ENCODE data around the gene ARHGEF40. TPM values are rescaled to one million over a fixed set of nuclear protein-coding genes. Genes with fewer than 3 reads are reported as not detected.

Gene ARHGEF40
- total and polyA plus RNA-seq, 12 donors, result 14.2 to 25.2 (median 17.8) TPM

DNA sequence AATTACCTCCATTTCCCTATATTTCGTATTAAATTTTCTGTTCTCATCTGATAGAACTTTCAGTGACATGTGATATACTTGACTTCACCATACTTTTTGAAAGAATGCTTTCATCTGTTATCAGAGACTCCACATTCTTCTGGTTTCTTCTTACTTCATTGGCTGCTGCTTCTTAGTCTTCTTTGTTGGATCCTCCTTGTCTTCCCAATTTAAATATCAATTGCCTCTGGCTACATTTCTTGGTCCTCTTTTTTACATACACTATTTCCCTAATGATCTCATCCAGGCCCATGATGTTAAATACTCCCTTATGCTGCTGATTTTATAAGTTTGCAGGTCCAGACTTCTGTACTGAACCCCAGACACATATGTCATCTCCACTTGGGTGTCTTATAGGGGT is 63.8 kb downstream of the ARHGEF40 start:
- TF ChIP-seq, protein P1, sequence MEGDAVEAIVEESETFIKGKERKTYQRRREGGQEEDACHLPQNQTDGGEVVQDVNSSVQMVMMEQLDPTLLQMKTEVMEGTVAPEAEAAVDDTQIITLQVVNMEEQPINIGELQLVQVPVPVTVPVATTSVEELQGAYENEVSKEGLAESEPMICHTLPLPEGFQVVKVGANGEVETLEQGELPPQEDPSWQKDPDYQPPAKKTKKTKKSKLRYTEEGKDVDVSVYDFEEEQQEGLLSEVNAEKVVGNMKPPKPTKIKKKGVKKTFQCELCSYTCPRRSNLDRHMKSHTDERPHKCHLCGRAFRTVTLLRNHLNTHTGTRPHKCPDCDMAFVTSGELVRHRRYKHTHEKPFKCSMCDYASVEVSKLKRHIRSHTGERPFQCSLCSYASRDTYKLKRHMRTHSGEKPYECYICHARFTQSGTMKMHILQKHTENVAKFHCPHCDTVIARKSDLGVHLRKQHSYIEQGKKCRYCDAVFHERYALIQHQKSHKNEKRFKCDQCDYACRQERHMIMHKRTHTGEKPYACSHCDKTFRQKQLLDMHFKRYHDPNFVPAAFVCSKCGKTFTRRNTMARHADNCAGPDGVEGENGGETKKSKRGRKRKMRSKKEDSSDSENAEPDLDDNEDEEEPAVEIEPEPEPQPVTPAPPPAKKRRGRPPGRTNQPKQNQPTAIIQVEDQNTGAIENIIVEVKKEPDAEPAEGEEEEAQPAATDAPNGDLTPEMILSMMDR (IDR thresholded peaks at IDR 0.05), result no peak
- no peak for ATAC-seq
- Histone ChIP-seq H3K27ac (no peak overlapping the region), H3K27me3 (no peaks in the 10 kb centered on the region), H3K36me3 (no peaks in the 10 kb centered on the region), H3K4me3 (no peak overlapping the region), H3K9me3 (peaks cover 0 to 7% (median 0%) of the 10 kb centered on the region in 11 donors), H3K4me1 (no peaks in the 10 kb centered on the region)
- 44 to 45% methylated on average over 1 of the region's 1 CpG for WGBS, 2 donors
- intact Hi-C loops (cut with DNase I), result no loop called here
- no peak for DNase-seq

DNA sequence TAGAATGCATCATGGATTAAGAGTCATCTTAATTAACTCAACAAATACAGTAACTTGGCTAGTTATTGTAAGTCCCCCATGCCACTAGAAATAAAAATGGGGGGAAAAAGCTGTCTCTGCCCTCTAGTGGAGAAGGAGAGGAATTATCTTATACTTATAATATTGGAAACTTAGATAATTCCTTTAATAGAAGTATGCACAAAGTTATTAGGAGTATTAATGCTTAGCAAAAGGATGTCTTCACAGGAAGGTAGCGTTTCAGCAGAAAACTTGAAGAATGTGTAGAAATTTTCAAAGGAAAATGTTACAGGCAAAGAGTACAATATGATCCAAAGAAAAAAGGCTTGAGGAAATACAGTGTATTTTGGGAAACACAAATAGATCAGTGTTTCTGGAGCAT is 65.9 kb downstream of the ARHGEF40 start:
- Histone ChIP-seq H3K27ac (no peak overlapping the region), H3K4me3 (no peak overlapping the region), H3K27me3 (peaks cover 0 to 3% (median 0%) of the 10 kb centered on the region in 7 donors), H3K9me3 (peaks cover 0 to 2% (median 0%) of the 10 kb centered on the region in 11 donors), H3K4me1 (no peaks in the 10 kb centered on the region), H3K36me3 (no peaks in the 10 kb centered on the region)
- 10 to 12% methylated on average over 1 of the region's 1 CpG for WGBS, 2 donors
- intact Hi-C loops (cut with DNase I), result no loop called here
- TF ChIP-seq, protein P1 (IDR thresholded peaks at IDR 0.05), result peak; percentile 16 to 70 (median 61)
- no peak for ATAC-seq
- DNase-seq, result no peak

Small RNA genes within 50 kb of the gene (microRNA-seq; reads per million reads assigned to microRNA genes)
- gene MIR6717, result 0 to 0.51 reads per million in 2 donors

Other genes with a start within 250 kb of the ARHGEF40 start
- gene RNASE3, start 178.9 kb upstream of the ARHGEF40 start, total RNA-seq, result not detected
- gene RNASE3, start 178.9 kb upstream of the ARHGEF40 start, polyA plus RNA-seq, result under 1 TPM in 1 of 2 donors, not detected in 1; 0.06 TPM
- gene RNASE2, start 114.8 kb upstream of the ARHGEF40 start, total RNA-seq, result 1 to 10 TPM in 4 of 10 donors, not detected in 6; 1.2 to 7.8 (median 4.4) TPM
- gene RNASE2, start 114.8 kb upstream of the ARHGEF40 start, polyA plus RNA-seq, result 1 to 10 TPM; 2.9 to 4.4 TPM
- 10 to 100 TPM; 28.8 to 56.4 (median 38.3) TPM for gene METTL17, start 80.3 kb upstream of the ARHGEF40 start, total RNA-seq
- gene METTL17, start 80.3 kb upstream of the ARHGEF40 start, polyA plus RNA-seq, result 10 to 100 TPM; 50.2 to 79.3 TPM
- not detected for gene SLC39A2, start 71.0 kb upstream of the ARHGEF40 start, total RNA-seq
- not detected for gene SLC39A2, start 71.0 kb upstream of the ARHGEF40 start, polyA plus RNA-seq
- 100 to 1,000 TPM; 242 to 420 (median 299) TPM for gene NDRG2, start 45.2 kb upstream of the ARHGEF40 start, total RNA-seq
- gene NDRG2, start 45.2 kb upstream of the ARHGEF40 start, polyA plus RNA-seq, result 100 to 1,000 TPM; 286 to 293 TPM
- gene TPPP2, start 40.1 kb upstream of the ARHGEF40 start, total RNA-seq, result 1 to 10 TPM in 5 of 10 donors, under 1 TPM in 5; 0.28 to 3.2 (median 0.91) TPM
- gene TPPP2, start 40.1 kb upstream of the ARHGEF40 start, polyA plus RNA-seq, result 1 to 10 TPM in 1 of 2 donors, under 1 TPM in 1; 0.75 to 1.1 TPM
- gene RNASE13, start 35.5 kb upstream of the ARHGEF40 start, total RNA-seq, result not detected
- gene RNASE13, start 35.5 kb upstream of the ARHGEF40 start, polyA plus RNA-seq, result not detected
- not detected for gene RNASE7, start 27.9 kb upstream of the ARHGEF40 start, total RNA-seq
- under 1 TPM in 1 of 2 donors, not detected in 1; 0.03 TPM for gene RNASE7, start 27.9 kb upstream of the ARHGEF40 start, polyA plus RNA-seq
- not detected for gene RNASE8, start 12.5 kb upstream of the ARHGEF40 start, total RNA-seq
- not detected for gene RNASE8, start 12.5 kb upstream of the ARHGEF40 start, polyA plus RNA-seq
- 10 to 100 TPM; 22.1 to 58.4 (median 32.2) TPM for gene ZNF219, start 28.4 kb downstream of the ARHGEF40 start, total RNA-seq
- 10 to 100 TPM; 37.1 to 39.2 TPM for gene ZNF219, start 28.4 kb downstream of the ARHGEF40 start, polyA plus RNA-seq
- under 1 TPM in 9 of 10 donors, not detected in 1; 0.16 to 0.45 (median 0.28) TPM for gene TMEM253, start 30.8 kb downstream of the ARHGEF40 start, total RNA-seq
- 1 to 10 TPM in 1 of 2 donors, under 1 TPM in 1; 0.30 to 1.1 TPM for gene TMEM253, start 30.8 kb downstream of the ARHGEF40 start, polyA plus RNA-seq
- gene OR5AU1, start 85.8 kb downstream of the ARHGEF40 start, total RNA-seq, result not detected
- gene OR5AU1, start 85.8 kb downstream of the ARHGEF40 start, polyA plus RNA-seq, result not detected
- 100 to 1,000 TPM; 227 to 300 (median 259) TPM for gene HNRNPC, start 199.1 kb downstream of the ARHGEF40 start, total RNA-seq
- 100 to 1,000 TPM; 320 to 358 TPM for gene HNRNPC, start 199.1 kb downstream of the ARHGEF40 start, polyA plus RNA-seq
- gene RPGRIP1, start 209.8 kb downstream of the ARHGEF40 start, total RNA-seq, result under 1 TPM in 9 of 10 donors, not detected in 1; 0.12 to 0.85 (median 0.34) TPM
- gene RPGRIP1, start 209.8 kb downstream of the ARHGEF40 start, polyA plus RNA-seq, result under 1 TPM; 0.19 to 0.73 TPM